Right ventricle myocardium inferior (tissue), 1 donor: ENCODE data around the gene DSN1. TPM values are rescaled to one million over a fixed set of nuclear protein-coding genes. Genes with fewer than 3 reads are reported as not detected.
"Not testable (repeated sequence)": the region's sequence is repeated elsewhere in the genome, so short reads cannot be mapped to it uniquely, and the experiment has no call there.

Experiments used
- ATAC-seq: fragments of 200-7000 bp; cut with Tn5 transposase; one replicate; pipeline ENCODE4 v1.9.1; 2020; ENCODE audit warnings: mild to moderate bottlenecking, moderate library complexity
- DNase-seq: peaks from one replicate; pipeline ENCODE4 v3.0.0; 2021; ENCODE audit errors: missing footprints
- intact Hi-C: fragments of 100-400 bp; cut with DNase I; formaldehyde crosslinking; loops from one replicate; pipeline ENCODE4 v1.11.0; 2022
- total RNA-seq: library from RNA; stranded (reverse); fragmentation: NEBNext Ultra II Directional; extraction: Animal tissue kit (Norgen Biotek cat#: 25700); gene quantifications from one replicate; pipeline ENCODE4 v1.2.1, GENCODE V29; 2021
- donor health status: DM: no; HTN: yes; CAD: no; lungs with severe emphysema.

The DSN1 gene
- total RNA-seq, 1 donor from 2014 or later = 4.4 TPM

GRCh38 chr20:36800410-36800809 is 26.8 kb upstream of the DSN1 start:
- no peak for ATAC-seq
- DNase-seq = no peak
- intact Hi-C loops = no loop called here

GRCh38 chr20:36799313-36799712 is 25.8 kb upstream of the DSN1 start:
- DNase-seq, intact Hi-C loops, ATAC-seq: not testable (repeated sequence)

GRCh38 chr20:36796875-36797274 is 23.3 kb upstream of the DSN1 start:
- DNase-seq (no peak), ATAC-seq (no peak)
- intact Hi-C loops = no loop called here

GRCh38 chr20:36796117-36796516 is 22.6 kb upstream of the DSN1 start:
- intact Hi-C loops = no loop called here
- ATAC-seq = peak; percentile 63
- DNase-seq = no peak

- no peak for DNase-seq
- ATAC-seq = no peak
- intact Hi-C loops = no loop called here
Observed at GRCh38 chr20:36795691-36796090, 22.1 kb upstream of the DSN1 start.

GRCh38 chr20:36794116-36794474 is 20.5 kb upstream of the DSN1 start:
- intact Hi-C loops = no loop called here
- ATAC-seq (no peak), DNase-seq (no peak)

GRCh38 chr20:36793294-36794115 is 19.9 kb upstream of the DSN1 start:
- intact Hi-C loops = no loop called here
- ATAC-seq (no peak), DNase-seq (no peak)

- DNase-seq (no peak), ATAC-seq (peak; percentile 54)
- intact Hi-C loops = no loop called here
Observed at GRCh38 chr20:36792422-36792821, 18.9 kb upstream of the DSN1 start.

- intact Hi-C loops = no loop called here
- no peak for DNase-seq
- ATAC-seq = no peak
Observed at GRCh38 chr20:36791862-36792261, 18.3 kb upstream of the DSN1 start.

- intact Hi-C loops = no loop called here
- no peak for ATAC-seq
- no peak for DNase-seq
Observed at GRCh38 chr20:36786663-36787062, 13.1 kb upstream of the DSN1 start.

- intact Hi-C loops = no loop called here
- DNase-seq = no peak
- ATAC-seq = no peak
Observed at GRCh38 chr20:36786246-36786645, 12.7 kb upstream of the DSN1 start.

- ATAC-seq (no peak), DNase-seq (no peak)
- intact Hi-C loops = no loop called here
Observed at GRCh38 chr20:36785308-36785707, 11.7 kb upstream of the DSN1 start.

- intact Hi-C loops = no loop called here
- DNase-seq (peak; percentile 69), ATAC-seq (peak; percentile 85)
Observed at GRCh38 chr20:36784900-36785299, 11.3 kb upstream of the DSN1 start.

- no peak for DNase-seq
- no peak for ATAC-seq
- intact Hi-C loops = no loop called here
Observed at GRCh38 chr20:36784116-36784515, 10.6 kb upstream of the DSN1 start.

- ATAC-seq (no peak), DNase-seq (no peak)
- intact Hi-C loops = no loop called here
Observed at GRCh38 chr20:36779656-36780025, 6.1 kb upstream of the DSN1 start.

GRCh38 chr20:36778831-36779655 is 5.5 kb upstream of the DSN1 start:
- intact Hi-C loops = no loop called here
- DNase-seq = no peak
- ATAC-seq = no peak

- intact Hi-C loops = no loop called here
- ATAC-seq (no peak), DNase-seq (no peak)
Observed at GRCh38 chr20:36777576-36777975, 4.0 kb upstream of the DSN1 start.

- no peak for DNase-seq
- ATAC-seq = no peak
- intact Hi-C loops = no loop called here
Observed at GRCh38 chr20:36777167-36777566, 3.6 kb upstream of the DSN1 start.

GRCh38 chr20:36775826-36776225 is 2.3 kb upstream of the DSN1 start:
- DNase-seq (no peak), ATAC-seq (no peak)
- intact Hi-C loops = loop anchor here (2.0 kb wide), 1 partner anchor 87 kb away; a partner anchor contains a TSS

- intact Hi-C loops = loop anchor here (2.0 kb wide), 1 partner anchor 88 kb away; a partner anchor contains a TSS
- DNase-seq (no peak), ATAC-seq (no peak)
Observed at GRCh38 chr20:36775196-36775595, 1.6 kb upstream of the DSN1 start.
